Keratinocyte (primary cell): ENCODE measurements around the gene MDK. TPM values are rescaled to one million over a fixed set of nuclear protein-coding genes. Genes with fewer than 3 reads are reported as not detected.

Source experiments
- DNase-seq: peaks from one replicate; pipeline ENCODE4 v3.0.0-alpha.2; 2011; ENCODE audit warnings: low read depth, missing footprints, low spot score
- FAIRE-seq: peaks from 2 replicates; lab custom pipeline; 2011; peaks lifted over from hg19 to GRCh38; lab: Jason Lieb, UNC
- H2AFZ ChIP-seq: 2 replicates; pipeline ENCODE4 v1.6.0; 2012; ENCODE audit warnings: low read length, control low read depth, inconsistent platforms; ENCODE audit not compliant: control insufficient read depth
- H3K27ac ChIP-seq: 2 replicates; pipeline ENCODE4 v1.5.1; 2011; ENCODE audit warnings: low read length; ENCODE audit not compliant: control insufficient read depth, insufficient read depth
- H3K27me3 ChIP-seq: 3 replicates; pipeline ENCODE4 v1.6.0; 2011; ENCODE audit warnings: low read length; ENCODE audit not compliant: control insufficient read depth, insufficient read depth; ENCODE audit errors: extremely low read depth
- H3K36me3 ChIP-seq, 2 experiments: 2 replicates in 1 of 2; 3 replicates in 1 of 2; pipeline ENCODE4 v1.5.1; 2011; ENCODE audit warnings: low read length in 2 of 2, mild to moderate bottlenecking in 1 of 2; ENCODE audit not compliant: control insufficient read depth in 2 of 2, insufficient read depth in 2 of 2; ENCODE audit errors: extremely low read depth in 1 of 2
- H3K4me1 ChIP-seq: 3 replicates; pipeline ENCODE4 v1.5.1; 2011; ENCODE audit warnings: low read length; ENCODE audit not compliant: control insufficient read depth, insufficient read depth; ENCODE audit errors: extremely low read depth
- H3K4me2 ChIP-seq: 3 replicates; pipeline ENCODE4 v1.6.0; 2011; ENCODE audit warnings: low read depth, low read length; ENCODE audit not compliant: control insufficient read depth, insufficient read depth; ENCODE audit errors: extremely low read depth
- H3K4me3 ChIP-seq, 3 experiments: fragments of 200-600 bp in 1 of 3; sonication (generic) in 1 of 3; 2 replicates in 2 of 3; 3 replicates in 1 of 3; pipeline ENCODE4 v1.5.1; 2011 to 2016; ENCODE audit warnings: low read length in 3 of 3, mild to moderate bottlenecking in 3 of 3, control low read depth in 2 of 3, inconsistent platforms in 1 of 3, low read depth in 1 of 3, mixed read lengths in 1 of 3, mixed run types in 1 of 3, moderate library complexity in 1 of 3; ENCODE audit not compliant: control insufficient read depth in 2 of 3, insufficient read depth in 2 of 3; ENCODE audit errors: extremely low read depth in 1 of 3
- H3K79me2 ChIP-seq: 2 replicates; pipeline ENCODE4 v1.6.0; 2012; ENCODE audit warnings: low read length; ENCODE audit not compliant: control insufficient read depth, insufficient read depth
- H3K9ac ChIP-seq: 3 replicates; pipeline ENCODE4 v1.6.0; 2011; ENCODE audit warnings: low read length; ENCODE audit not compliant: control insufficient read depth, insufficient read depth; ENCODE audit errors: extremely low read depth
- H3K9me1 ChIP-seq: 3 replicates; pipeline ENCODE4 v1.6.0; 2011; ENCODE audit warnings: low read length; ENCODE audit not compliant: control insufficient read depth, insufficient read depth; ENCODE audit errors: extremely low read depth
- H3K9me3 ChIP-seq: 2 replicates; pipeline ENCODE4 v1.5.1; 2012; ENCODE audit warnings: low read depth, low read length; ENCODE audit not compliant: control insufficient read depth
- H4K20me1 ChIP-seq: 3 replicates; pipeline ENCODE4 v1.6.0; 2011; ENCODE audit warnings: low read length; ENCODE audit not compliant: control insufficient read depth, insufficient read depth; ENCODE audit errors: extremely low read depth
- EZH2 ChIP-seq: IDR thresholded peaks from one replicate; pipeline ENCODE4 v1.6.1; 2012; ENCODE audit warnings: inconsistent platforms, mild to moderate bottlenecking, low read length, moderate library complexity
- dilution Hi-C: fragments of 300-500 bp; cut with MboI; formaldehyde crosslinking; loops from one replicate; pipeline ENCODE4 v1.7.0; 2020; ENCODE audit warnings: low sequenced_read_pairs; ENCODE audit not compliant: extremely low pct_ligation_motif_present
- polyA plus RNA-seq, 5 experiments: library from polyadenylated mRNA; depleted of rRNA in 3 of 5; stranded (reverse) in 3 of 5; stranded (forward) in 1 of 5; unstranded in 1 of 5; fragments of >200 nt; gene quantifications; 1 replicate in 1 of 5; 2 replicates in 3 of 5; 3 replicates in 1 of 5; pipeline versions ENCODE4 v1.2.1 to v1.2.3, GENCODE V29; 2011 to 2012; ENCODE audit warnings: missing spikeins in 2 of 5, low read depth in 1 of 5, low replicate concordance in 1 of 5
- TF ChIP-seq, protein P1 (sequence below), 3 experiments: IDR thresholded peaks in 1 of 3; conservative IDR thresholded peaks in 1 of 3; optimal IDR thresholded peaks in 1 of 3; 2 replicates in 2 of 3; 3 replicates in 1 of 3; pipeline versions ENCODE3 to v1.5.1; 2011; ENCODE audit warnings: low read length in 3 of 3, mild to moderate bottlenecking in 3 of 3, moderate library complexity in 2 of 3, control low read depth in 1 of 3, inconsistent platforms in 1 of 3; ENCODE audit not compliant: insufficient read depth in 2 of 3; ENCODE audit errors: extremely low read depth in 1 of 3

MDK gene
- polyA plus RNA-seq, 1 donor (not counting 4 experiments of a cell fraction or from before 2014, with no cell fraction given) = 5.4 TPM

DNA sequence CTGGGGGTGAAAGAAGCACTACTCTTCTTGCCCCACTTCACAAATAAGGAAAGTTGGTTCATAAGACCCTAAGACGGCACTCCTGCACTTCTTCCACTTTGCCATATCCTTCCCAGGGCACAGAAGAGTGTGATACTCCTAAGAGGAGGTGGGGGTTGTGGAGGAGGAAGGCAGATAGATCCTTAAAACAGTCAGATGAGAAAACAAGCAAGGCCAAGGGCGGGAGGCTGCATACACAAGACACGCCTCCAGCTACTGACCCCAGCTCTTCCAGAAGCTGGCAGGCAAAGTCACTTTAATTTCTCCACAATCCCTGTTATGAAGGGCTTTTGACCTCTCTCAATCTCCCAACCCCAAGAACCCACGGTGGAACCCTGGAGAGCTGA is 11.8 kb downstream of the MDK start:
- dilution Hi-C loops = no loop called here
- H3K9ac ChIP-seq = no peak overlapping the region
- no peak overlapping the region for H2AFZ ChIP-seq
- H3K27me3 ChIP-seq = peaks cover 52% of the 10 kb centered on the region
- no peaks in the 10 kb centered on the region for H3K79me2 ChIP-seq
- no peak overlapping the region for H3K4me3 ChIP-seq
- DNase-seq (no peak), FAIRE-seq (no peak)
- peaks cover 7 to 17% of the 10 kb centered on the region in 2 experiments for H3K36me3 ChIP-seq
- H3K9me1 ChIP-seq = no peaks in the 10 kb centered on the region
- TF ChIP-seq EZH2 = no peak
- no peak overlapping the region for H3K4me2 ChIP-seq
- no peaks in the 10 kb centered on the region for H3K9me3 ChIP-seq
- peaks cover 8% of the 10 kb centered on the region for H4K20me1 ChIP-seq
- H3K4me1 ChIP-seq = peaks cover 13% of the 10 kb centered on the region
- H3K27ac ChIP-seq = no peak overlapping the region

DNA sequence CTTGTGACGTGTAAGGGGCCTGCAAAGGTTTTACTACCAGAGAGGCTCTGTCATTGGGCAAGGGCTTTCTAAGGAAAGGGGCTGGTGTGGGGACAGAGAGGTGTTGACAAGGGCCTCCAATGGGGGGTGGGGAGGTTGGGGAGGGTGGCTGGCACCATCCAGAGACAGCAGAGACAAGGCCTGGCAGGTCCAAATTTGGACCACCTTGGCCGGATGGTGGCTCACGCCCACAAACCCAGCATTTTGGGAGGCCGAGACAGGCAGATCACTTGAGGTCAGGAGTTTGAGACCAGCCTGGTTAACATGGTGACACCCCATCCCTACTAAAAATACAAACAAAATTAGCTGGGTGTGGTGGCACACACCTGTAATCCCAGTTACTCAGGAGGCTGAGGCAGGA is 12.3 kb downstream of the MDK start:
- TF ChIP-seq EZH2 = no peak
- TF ChIP-seq, protein P1, sequence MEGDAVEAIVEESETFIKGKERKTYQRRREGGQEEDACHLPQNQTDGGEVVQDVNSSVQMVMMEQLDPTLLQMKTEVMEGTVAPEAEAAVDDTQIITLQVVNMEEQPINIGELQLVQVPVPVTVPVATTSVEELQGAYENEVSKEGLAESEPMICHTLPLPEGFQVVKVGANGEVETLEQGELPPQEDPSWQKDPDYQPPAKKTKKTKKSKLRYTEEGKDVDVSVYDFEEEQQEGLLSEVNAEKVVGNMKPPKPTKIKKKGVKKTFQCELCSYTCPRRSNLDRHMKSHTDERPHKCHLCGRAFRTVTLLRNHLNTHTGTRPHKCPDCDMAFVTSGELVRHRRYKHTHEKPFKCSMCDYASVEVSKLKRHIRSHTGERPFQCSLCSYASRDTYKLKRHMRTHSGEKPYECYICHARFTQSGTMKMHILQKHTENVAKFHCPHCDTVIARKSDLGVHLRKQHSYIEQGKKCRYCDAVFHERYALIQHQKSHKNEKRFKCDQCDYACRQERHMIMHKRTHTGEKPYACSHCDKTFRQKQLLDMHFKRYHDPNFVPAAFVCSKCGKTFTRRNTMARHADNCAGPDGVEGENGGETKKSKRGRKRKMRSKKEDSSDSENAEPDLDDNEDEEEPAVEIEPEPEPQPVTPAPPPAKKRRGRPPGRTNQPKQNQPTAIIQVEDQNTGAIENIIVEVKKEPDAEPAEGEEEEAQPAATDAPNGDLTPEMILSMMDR (optimal IDR thresholded peaks at IDR 0.05 in 1 of 3, IDR thresholded peaks at IDR 0.05 in 1 of 3, conservative IDR thresholded peaks at IDR 0.05 in 1 of 3; ENCODE audit: extremely low read depth in 1 of 3, insufficient read depth in 2 of 3, low read length in 3 of 3) = no peak
- Histone ChIP-seq H2AFZ (no peak overlapping the region), H3K4me3 (no peak overlapping the region), H3K27me3 (peaks cover 46% of the 10 kb centered on the region), H3K79me2 (no peaks in the 10 kb centered on the region), H3K4me1 (peaks cover 13% of the 10 kb centered on the region), H3K9me1 (no peaks in the 10 kb centered on the region), H3K27ac (no peak overlapping the region), H3K36me3 (peaks cover 7 to 18% of the 10 kb centered on the region in 2 experiments), H3K9ac (no peak overlapping the region), H3K9me3 (no peaks in the 10 kb centered on the region), H4K20me1 (peaks cover 8% of the 10 kb centered on the region), H3K4me2 (no peak overlapping the region)
- dilution Hi-C loops = no loop called here
- DNase-seq = no peak
- no peak for FAIRE-seq

DNA sequence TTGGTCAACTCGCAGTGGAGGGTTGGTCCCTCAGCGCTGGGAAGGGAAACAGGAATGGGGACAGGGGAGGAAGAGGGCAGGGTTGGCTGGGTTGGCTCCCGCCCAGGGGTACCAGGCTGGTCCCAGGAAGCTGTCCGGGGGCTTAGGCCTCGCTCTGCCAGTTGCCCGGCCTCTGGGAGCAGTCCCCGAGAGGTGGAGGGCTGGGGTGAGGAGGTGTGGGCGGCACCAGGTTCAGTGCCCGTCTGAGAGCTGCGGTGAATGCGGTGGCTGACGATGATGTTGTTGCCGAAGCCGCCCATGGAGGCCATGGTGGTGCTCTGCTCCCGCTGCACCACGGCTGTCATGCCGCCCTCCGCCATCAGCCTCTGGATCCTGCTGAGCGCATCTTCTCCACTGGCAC is 16.1 kb downstream of the MDK start:
- no peak overlapping the region for H3K9ac ChIP-seq
- peaks cover 10% of the 10 kb centered on the region for H3K27me3 ChIP-seq
- no peaks in the 10 kb centered on the region for H3K4me1 ChIP-seq
- peaks cover 6% of the 10 kb centered on the region for H4K20me1 ChIP-seq
- H3K9me3 ChIP-seq = no peaks in the 10 kb centered on the region
- H3K27ac ChIP-seq = no peak overlapping the region
- dilution Hi-C loops = no loop called here
- H3K4me3 ChIP-seq = no peak overlapping the region
- no peak for DNase-seq
- TF ChIP-seq, protein P1 (optimal IDR thresholded peaks at IDR 0.05 in 1 of 3, IDR thresholded peaks at IDR 0.05 in 1 of 3, conservative IDR thresholded peaks at IDR 0.05 in 1 of 3; ENCODE audit: extremely low read depth in 1 of 3, insufficient read depth in 2 of 3, low read length in 3 of 3) = no peak
- TF ChIP-seq EZH2 = no peak
- H3K36me3 ChIP-seq = peaks cover 8 to 24% of the 10 kb centered on the region in 2 experiments
- H2AFZ ChIP-seq = no peak overlapping the region
- H3K9me1 ChIP-seq = no peaks in the 10 kb centered on the region
- H3K79me2 ChIP-seq = no peaks in the 10 kb centered on the region
- FAIRE-seq = no peak
- no peak overlapping the region for H3K4me2 ChIP-seq
